ENCODE results near the gene PRRG2.

Gene PRRG2

GRCh38 chr19:49591731-49592485 is 10.8 kb downstream of the PRRG2 start (continued):
- peak; percentile 76 for TF ChIP-seq PRDM10 (tag by site-specific recombination; IDR thresholded peaks at IDR 0.05)
- TF ChIP-seq EGR2 (tag by site-specific recombination; IDR thresholded peaks at IDR 0.05; ENCODE audit: low read depth) = no peak
- no peak for TF ChIP-seq ZNF837 (tag by site-specific recombination; IDR thresholded peaks at IDR 0.05)
- no peak for TF ChIP-seq GFI1B (tag by site-specific recombination; IDR thresholded peaks at IDR 0.05)
- TF ChIP-seq ZNF600 (tag by site-specific recombination; IDR thresholded peaks at IDR 0.05) = no peak
- no peak for TF ChIP-seq ZBTB1 (tag by site-specific recombination; IDR thresholded peaks at IDR 0.05)
- TF ChIP-seq ZNF23 (tag by site-specific recombination; IDR thresholded peaks at IDR 0.05; ENCODE audit: borderline replicate concordance) = no peak
- no peak for TF ChIP-seq ZNF544 (tag by site-specific recombination; IDR thresholded peaks at IDR 0.05)
- TF ChIP-seq ZNF302 (tag by site-specific recombination; IDR thresholded peaks at IDR 0.05; ENCODE audit: low read depth) = no peak
- peak; percentile 28; the same call in 1 of the 2 replicates for TF ChIP-seq BCL6B (tag by site-specific recombination; IDR thresholded peaks at IDR 0.05)
- TF ChIP-seq ZNF157 (tag by site-specific recombination; IDR thresholded peaks at IDR 0.05) = no peak
- no peak for TF ChIP-seq ZNF776 (tag by site-specific recombination; IDR thresholded peaks at IDR 0.05; ENCODE audit: borderline replicate concordance)
- no peak for TF ChIP-seq ZNF18 (tag by site-specific recombination; IDR thresholded peaks at IDR 0.05)
- TF ChIP-seq ZNF416 (tag by site-specific recombination; IDR thresholded peaks at IDR 0.05) = no peak
- 0 out of 2 replicates have a peak, but pooled peaks have one; percentile 67 for TF ChIP-seq ZEB2 (tag by site-specific recombination; IDR thresholded peaks at IDR 0.05)
- no peak for TF ChIP-seq ZNF513 (tag by site-specific recombination; IDR thresholded peaks at IDR 0.05)
- TF ChIP-seq GLIS1 (tag by site-specific recombination; IDR thresholded peaks at IDR 0.05) = peak; percentile 40
- TF ChIP-seq ZNF701 (tag by site-specific recombination; IDR thresholded peaks at IDR 0.05) = no peak
- TF ChIP-seq TCF7L2 (IDR thresholded peaks at IDR 0.05; ENCODE audit: borderline replicate concordance, low read depth, low read length) = no peak
- TF ChIP-seq KLF10 (tag by site-specific recombination; IDR thresholded peaks at IDR 0.05) = peak; percentile 86
- TF ChIP-seq ZNF239 (tag by site-specific recombination; IDR thresholded peaks at IDR 0.05) = peak; percentile 32; the same call in 1 of the 2 replicates
- TF ChIP-seq ZFP37 (tag by site-specific recombination; IDR thresholded peaks at IDR 0.05) = 0 out of 2 replicates have a peak, but pooled peaks have one; percentile 48
- no peak for TF ChIP-seq BCL11A (tag by site-specific recombination; IDR thresholded peaks at IDR 0.05; ENCODE audit: low read depth)
- no peak for TF ChIP-seq ZNF692 (tag by site-specific recombination; IDR thresholded peaks at IDR 0.05)
- 0 out of 2 replicates have a peak, but pooled peaks have one; percentile 11 for TF ChIP-seq ZNF677 (tag by site-specific recombination; IDR thresholded peaks at IDR 0.05)
- TF ChIP-seq ZNF521 (tag by site-specific recombination; IDR thresholded peaks at IDR 0.05) = no peak
- TF ChIP-seq YY1 (tag by site-specific recombination; IDR thresholded peaks at IDR 0.05) = no peak

Data from HEK293 (cell line).